Measurements from ENCODE around the gene PPP2R2C. TPM values are rescaled to one million over a fixed set of nuclear protein-coding genes. Genes with fewer than 3 reads are reported as not detected.

Gene PPP2R2C
- total RNA-seq, 2 donors from 2014 or later = 8.0 to 10.4 TPM

GRCh38 chr4:6338951-6339817, 133.2 kb downstream of the PPP2R2C start:
- intact Hi-C loops (cut with DNase I) = no loop called here
- no peaks in the 10 kb centered on the region for H3K27me3 ChIP-seq (replicated peaks; ENCODE audit: insufficient read depth)
- DNase-seq (ENCODE audit: low spot score) = no peak
- H3K9me3 ChIP-seq = no peaks in the 10 kb centered on the region
- H3K4me1 ChIP-seq (replicated peaks) = no peaks in the 10 kb centered on the region
- TF ChIP-seq POLR2A (IDR thresholded peaks at IDR 0.05) (no peak), CTCF (IDR thresholded peaks at IDR 0.05) (no peak), POLR2AphosphoS5 (IDR thresholded peaks at IDR 0.05) (no peak)
- no peaks in the 10 kb centered on the region for H3K36me3 ChIP-seq
- H3K4me3 ChIP-seq = no peak overlapping the region
- no peak overlapping the region for H3K27ac ChIP-seq
- 73% methylated on average over 12 of the region's 12 CpGs for WGBS

GRCh38 chr4:6338175-6338950, 134.1 kb downstream of the PPP2R2C start:
- H3K4me3 ChIP-seq = no peak overlapping the region
- 70% methylated on average over 14 of the region's 14 CpGs for WGBS

DNA sequence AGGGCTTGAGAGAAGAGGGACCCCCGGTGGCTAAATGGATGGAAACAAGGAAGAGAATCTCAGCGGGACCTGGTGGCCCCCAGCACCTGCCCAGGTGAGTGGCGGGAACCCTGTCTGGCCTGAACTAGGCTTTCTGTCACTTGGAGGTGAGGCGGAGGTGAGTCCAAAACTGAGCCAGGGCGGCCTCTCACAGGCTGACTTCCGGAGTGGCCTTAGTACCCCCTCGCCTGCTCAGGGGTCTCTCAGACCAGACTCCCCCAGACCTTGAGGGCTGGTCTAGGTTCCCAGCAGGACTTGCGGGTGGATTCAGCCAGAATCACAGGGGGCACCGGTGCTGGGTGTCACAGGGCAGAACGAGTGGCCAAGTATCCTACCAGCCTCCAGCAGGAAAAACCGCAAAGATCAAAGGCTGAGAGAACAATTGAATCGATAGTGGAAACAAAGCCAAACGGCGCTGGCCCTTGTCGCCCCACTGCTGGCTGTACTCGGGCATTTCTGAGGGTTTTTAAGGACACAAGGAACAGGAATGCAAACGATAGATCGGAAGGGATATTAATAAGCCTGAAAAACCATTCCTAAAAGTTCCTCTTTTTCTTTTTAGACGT, 135.0 kb downstream of the PPP2R2C start:
- Histone ChIP-seq H3K9me3 (no peaks in the 10 kb centered on the region), H3K27ac (no peak overlapping the region), H3K4me1 (replicated peaks) (no peaks in the 10 kb centered on the region), H3K36me3 (no peaks in the 10 kb centered on the region), H3K4me3 (no peak overlapping the region), H3K27me3 (replicated peaks; ENCODE audit: insufficient read depth) (no peaks in the 10 kb centered on the region)
- TF ChIP-seq POLR2A (IDR thresholded peaks at IDR 0.05) (no peak), CTCF (IDR thresholded peaks at IDR 0.05) (no peak), POLR2AphosphoS5 (IDR thresholded peaks at IDR 0.05) (no peak)
- WGBS = 33% methylated on average over 18 of the region's 19 CpGs
- intact Hi-C loops (cut with DNase I) = no loop called here
- no peak for DNase-seq (ENCODE audit: low spot score)

More at GRCh38 chr4:6338175-6338950, 134.1 kb downstream of the PPP2R2C start:
- Histone ChIP-seq H3K27me3 (replicated peaks; ENCODE audit: insufficient read depth) (no peaks in the 10 kb centered on the region), H3K9me3 (no peaks in the 10 kb centered on the region), H3K4me1 (replicated peaks) (no peaks in the 10 kb centered on the region), H3K36me3 (no peaks in the 10 kb centered on the region), H3K27ac (no peak overlapping the region)
- intact Hi-C loops (cut with DNase I) = no loop called here
- no peak for TF ChIP-seq CTCF (IDR thresholded peaks at IDR 0.05)
- TF ChIP-seq POLR2A (IDR thresholded peaks at IDR 0.05) = no peak
- TF ChIP-seq POLR2AphosphoS5 (IDR thresholded peaks at IDR 0.05) = no peak
- DNase-seq (ENCODE audit: low spot score) = no peak

DNA sequence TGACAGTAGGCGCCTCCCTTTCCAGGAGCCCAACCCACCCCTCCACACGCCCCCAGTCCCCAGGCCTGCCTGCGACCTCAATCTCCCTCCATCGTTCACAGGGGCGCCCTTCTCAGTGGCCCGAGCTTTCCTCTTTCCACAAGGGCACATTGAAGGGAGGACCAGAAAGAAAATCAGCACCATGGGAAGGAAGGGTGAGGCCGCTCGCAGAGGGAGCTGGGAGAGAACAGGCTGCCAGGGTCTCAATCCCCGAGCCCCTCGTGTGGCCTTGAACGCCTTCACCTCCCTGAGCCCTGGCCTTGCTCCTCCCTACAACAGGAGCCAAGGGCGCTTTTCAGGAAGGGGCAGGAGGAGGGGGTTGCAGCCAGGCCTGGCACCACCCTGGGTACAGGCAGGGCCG, 136.2 kb downstream of the PPP2R2C start:
- intact Hi-C loops (cut with DNase I) = no loop called here

More for the DNA sequence above, 136.2 kb downstream of the PPP2R2C start:
- DNase-seq (ENCODE audit: low spot score) = no peak
- Histone ChIP-seq H3K4me3 (no peak overlapping the region), H3K9me3 (no peaks in the 10 kb centered on the region), H3K27ac (no peak overlapping the region), H3K27me3 (replicated peaks; ENCODE audit: insufficient read depth) (no peaks in the 10 kb centered on the region), H3K4me1 (replicated peaks) (no peaks in the 10 kb centered on the region), H3K36me3 (no peaks in the 10 kb centered on the region)
- TF ChIP-seq CTCF (IDR thresholded peaks at IDR 0.05) = no peak
- TF ChIP-seq POLR2AphosphoS5 (IDR thresholded peaks at IDR 0.05) = no peak
- TF ChIP-seq POLR2A (IDR thresholded peaks at IDR 0.05) = no peak
- WGBS = 86% methylated on average over 13 of the region's 13 CpGs

All from prostate gland (tissue), 2 donors.